ENCODE results near the gene CEP120.
A peak's percentile ranks its signal among the peaks of the same experiment; 100 is the strongest.
"Not testable (repeated sequence)": the region's sequence is repeated elsewhere in the genome, so short reads cannot be mapped to it uniquely, and the experiment has no call there.

CEP120 gene

DNA sequence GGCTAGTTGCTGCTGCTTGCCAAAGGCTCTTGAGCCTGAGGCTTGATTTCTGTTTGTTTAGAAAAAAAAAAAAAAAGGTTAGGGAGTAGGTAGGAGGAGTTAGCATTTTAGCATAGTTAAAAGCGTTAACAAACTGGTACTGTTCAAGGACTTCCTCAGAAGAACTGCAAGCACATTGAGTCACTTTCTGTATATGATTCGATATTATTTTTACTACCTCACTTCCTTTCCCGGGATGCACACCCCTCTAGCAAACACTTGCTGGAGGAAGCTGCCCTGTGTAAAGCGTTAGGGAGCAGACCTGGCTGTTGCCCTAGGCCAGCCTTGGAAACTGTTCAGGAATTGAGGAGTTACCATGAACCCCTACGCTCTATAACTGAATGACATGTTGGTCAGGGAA lies 15.7 kb upstream of the CEP120 start:
- Histone ChIP-seq H3K9me3 (ENCODE audit: control insufficient read depth, low read length) (no peaks in the 10 kb centered on the region), H3K4me3 (ENCODE audit: extremely low read depth, insufficient read depth, low read length, poor library complexity, severe bottlenecking) (no peak overlapping the region), H3K4me1 (ENCODE audit: control insufficient read depth, insufficient read depth, low read length, poor library complexity, severe bottlenecking) (peaks cover 4% of the 10 kb centered on the region), H3K36me3 (ENCODE audit: control insufficient read depth, insufficient read depth, low read length) (no peaks in the 10 kb centered on the region), H3K27ac (ENCODE audit: low read depth, low read length, severe bottlenecking) (no peak overlapping the region)
- 100% methylated on average over 2 to 4 of the region's 5 CpGs for WGBS, 2 experiments (ENCODE audit: insufficient coverage in 2 of 2)

DNA sequence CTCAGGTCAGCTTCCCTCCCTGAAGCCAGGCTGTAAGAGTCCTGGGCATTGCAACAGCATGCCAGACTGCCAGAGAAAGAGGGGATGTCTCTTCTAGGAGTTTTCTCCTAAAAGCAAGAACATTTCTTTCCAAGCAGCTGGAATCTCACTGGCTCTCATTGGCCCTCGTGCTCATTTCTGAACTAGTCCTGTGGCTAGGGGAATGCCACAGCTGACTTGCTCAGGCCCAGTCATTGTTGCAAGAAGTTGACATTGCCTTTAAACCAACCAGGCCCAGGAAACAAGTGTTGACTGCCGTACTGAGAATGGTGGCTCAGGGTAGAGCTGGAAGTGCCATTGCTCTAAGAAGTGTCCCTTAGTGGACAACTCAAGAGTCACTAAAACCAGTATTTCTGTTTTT lies 15.0 kb upstream of the CEP120 start:
- H3K4me3 ChIP-seq (ENCODE audit: extremely low read depth, insufficient read depth, low read length, poor library complexity, severe bottlenecking) = no peak overlapping the region
- WGBS, 2 experiments (ENCODE audit: insufficient coverage in 2 of 2) = 83 to 92% methylated on average over 2 of the region's 2 CpGs
- peaks cover 4% of the 10 kb centered on the region for H3K4me1 ChIP-seq (ENCODE audit: control insufficient read depth, insufficient read depth, low read length, poor library complexity, severe bottlenecking)
- no peaks in the 10 kb centered on the region for H3K36me3 ChIP-seq (ENCODE audit: control insufficient read depth, insufficient read depth, low read length)
- no peaks in the 10 kb centered on the region for H3K9me3 ChIP-seq (ENCODE audit: control insufficient read depth, low read length)
- H3K27ac ChIP-seq (ENCODE audit: low read depth, low read length, severe bottlenecking) = no peak overlapping the region

DNA sequence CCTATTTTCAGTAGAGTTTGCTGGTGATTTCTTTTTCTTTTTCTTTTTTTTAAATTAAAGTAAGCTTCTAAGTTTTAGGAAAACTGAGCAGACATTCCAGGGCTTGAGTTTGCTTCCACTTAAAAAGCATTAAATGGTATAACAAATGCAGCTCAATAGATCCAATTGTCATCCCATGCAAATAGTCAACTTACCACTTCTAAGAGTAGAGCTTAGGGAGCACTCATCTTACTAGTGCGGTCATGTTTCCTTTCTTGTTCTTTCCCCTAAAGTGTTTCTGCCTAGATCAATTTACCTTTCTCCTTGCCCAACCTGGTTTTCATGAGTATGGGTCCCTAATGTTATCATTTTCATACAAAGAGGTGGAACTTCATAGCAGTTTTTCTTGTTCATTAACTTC lies 13.0 kb upstream of the CEP120 start:
- Histone ChIP-seq H3K27ac (ENCODE audit: low read depth, low read length, severe bottlenecking) (no peak overlapping the region), H3K36me3 (ENCODE audit: control insufficient read depth, insufficient read depth, low read length) (no peaks in the 10 kb centered on the region), H3K4me3 (ENCODE audit: extremely low read depth, insufficient read depth, low read length, poor library complexity, severe bottlenecking) (no peak overlapping the region), H3K4me1 (ENCODE audit: control insufficient read depth, insufficient read depth, low read length, poor library complexity, severe bottlenecking) (peaks cover 4% of the 10 kb centered on the region), H3K9me3 (ENCODE audit: control insufficient read depth, low read length) (no peaks in the 10 kb centered on the region)
- 56% methylated on average over 1 of the region's 1 CpG; no CpG with 5 or more reads in 1 of the 2 experiments for WGBS, 2 experiments (ENCODE audit: insufficient coverage in 2 of 2)

DNA sequence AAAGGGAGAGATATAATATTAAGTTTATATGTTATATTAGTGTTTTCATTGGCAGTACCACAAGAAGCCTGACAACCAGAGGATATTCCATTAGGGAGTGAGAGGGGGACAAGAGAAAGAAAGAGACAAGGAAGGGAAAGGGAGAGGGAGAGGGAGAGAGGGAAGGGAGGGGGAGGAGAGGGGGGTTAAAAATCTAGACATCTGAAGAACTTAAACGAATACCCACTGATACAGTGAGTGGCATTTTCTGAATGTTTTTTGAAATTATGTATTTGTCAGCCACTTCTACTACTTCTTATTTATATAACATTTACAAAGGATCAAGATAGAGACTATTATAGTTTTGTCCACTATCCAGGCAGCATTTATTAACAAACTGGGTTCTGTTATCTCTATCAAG lies 11.6 kb upstream of the CEP120 start:
- H3K4me3 ChIP-seq (ENCODE audit: extremely low read depth, insufficient read depth, low read length, poor library complexity, severe bottlenecking) = no peak overlapping the region
- no CpG with 5 or more reads among the region's 1 CpG for WGBS, 2 experiments (ENCODE audit: insufficient coverage in 2 of 2)
- H3K9me3 ChIP-seq (ENCODE audit: control insufficient read depth, low read length) = no peaks in the 10 kb centered on the region
- no peaks in the 10 kb centered on the region for H3K36me3 ChIP-seq (ENCODE audit: control insufficient read depth, insufficient read depth, low read length)
- no peak overlapping the region for H3K27ac ChIP-seq (ENCODE audit: low read depth, low read length, severe bottlenecking)
- peaks cover 7% of the 10 kb centered on the region for H3K4me1 ChIP-seq (ENCODE audit: control insufficient read depth, insufficient read depth, low read length, poor library complexity, severe bottlenecking)

DNA sequence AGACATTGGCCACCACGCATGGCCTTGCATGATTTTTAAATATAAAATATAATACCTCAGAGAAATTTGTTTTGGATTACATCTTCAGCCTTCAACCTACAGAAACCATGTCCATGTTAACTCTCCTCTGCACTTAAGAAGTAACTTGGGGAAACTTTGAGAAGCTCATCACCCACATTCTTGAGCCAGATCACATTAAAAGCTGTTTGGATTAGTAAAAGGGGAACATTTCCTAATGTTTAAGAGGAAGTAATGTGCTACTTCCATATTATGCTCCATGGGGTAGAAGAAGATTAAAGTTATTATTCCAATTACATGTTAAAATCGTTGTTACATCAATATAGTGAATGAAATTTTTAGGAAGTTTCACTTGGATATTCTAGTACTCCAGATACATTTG lies 10.4 kb upstream of the CEP120 start:
- Histone ChIP-seq H3K36me3 (ENCODE audit: control insufficient read depth, insufficient read depth, low read length) (no peaks in the 10 kb centered on the region), H3K4me3 (ENCODE audit: extremely low read depth, insufficient read depth, low read length, poor library complexity, severe bottlenecking) (no peak overlapping the region), H3K4me1 (ENCODE audit: control insufficient read depth, insufficient read depth, low read length, poor library complexity, severe bottlenecking) (peaks cover 7% of the 10 kb centered on the region), H3K27ac (ENCODE audit: low read depth, low read length, severe bottlenecking) (no peak overlapping the region), H3K9me3 (ENCODE audit: control insufficient read depth, low read length) (no peaks in the 10 kb centered on the region)
- WGBS, 2 experiments (ENCODE audit: insufficient coverage in 2 of 2) = no CpG with 5 or more reads among the region's 2 CpGs

DNA sequence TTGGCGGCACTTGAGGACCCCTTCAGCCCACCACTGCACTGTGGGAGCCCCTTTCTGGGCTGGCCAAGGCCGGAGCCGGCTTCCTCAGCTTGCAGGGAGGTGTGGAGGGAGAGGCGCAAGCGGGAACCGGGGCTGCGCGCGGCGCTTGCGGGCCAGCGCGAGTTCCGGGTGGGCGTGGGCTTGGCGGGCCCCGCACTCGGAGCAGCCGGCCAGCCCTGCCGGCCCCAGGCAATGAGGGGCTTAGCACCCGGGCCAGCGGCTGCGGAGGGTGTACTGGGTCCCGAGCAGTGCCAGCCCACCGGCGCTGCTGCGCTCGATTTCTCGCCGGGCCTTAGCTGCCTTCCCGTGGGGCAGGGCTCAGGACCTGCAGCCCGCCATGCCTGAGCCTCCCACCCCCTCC lies 7.2 kb upstream of the CEP120 start:
- 95 to 97% methylated on average over 14 to 24 of the region's 32 CpGs for WGBS, 2 experiments (ENCODE audit: insufficient coverage in 2 of 2)
- not testable (repeated sequence) for H3K4me3 ChIP-seq (ENCODE audit: extremely low read depth, insufficient read depth, low read length, poor library complexity, severe bottlenecking); H3K9me3 ChIP-seq (ENCODE audit: control insufficient read depth, low read length); H3K36me3 ChIP-seq (ENCODE audit: control insufficient read depth, insufficient read depth, low read length); H3K4me1 ChIP-seq (ENCODE audit: control insufficient read depth, insufficient read depth, low read length, poor library complexity, severe bottlenecking)
- peak overlapping the region; percentile 6 for H3K27ac ChIP-seq (ENCODE audit: low read depth, low read length, severe bottlenecking)

DNA sequence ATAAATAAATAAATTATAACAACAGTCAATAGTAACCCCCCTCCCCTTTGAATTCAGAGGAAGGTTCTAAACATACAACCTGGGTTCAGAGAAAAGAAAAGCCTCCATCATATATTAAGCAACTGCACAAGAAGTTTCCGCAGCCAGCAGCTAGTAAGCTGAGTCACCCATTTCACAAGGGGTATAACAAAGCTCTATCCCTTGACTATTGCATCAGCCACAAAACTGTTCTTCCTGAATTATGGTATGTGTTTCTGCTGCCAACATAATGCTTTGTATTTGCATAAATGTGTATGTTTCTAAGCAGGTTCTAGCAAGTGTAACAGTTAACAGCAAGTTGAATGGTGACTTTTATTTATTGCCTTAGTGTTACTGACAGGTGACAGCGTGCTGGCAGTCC lies 6.8 kb upstream of the CEP120 start:
- Histone ChIP-seq H3K9me3 (ENCODE audit: control insufficient read depth, low read length) (no peaks in the 10 kb centered on the region), H3K36me3 (ENCODE audit: control insufficient read depth, insufficient read depth, low read length) (no peaks in the 10 kb centered on the region), H3K4me3 (ENCODE audit: extremely low read depth, insufficient read depth, low read length, poor library complexity, severe bottlenecking) (no peak overlapping the region), H3K4me1 (ENCODE audit: control insufficient read depth, insufficient read depth, low read length, poor library complexity, severe bottlenecking) (peaks cover 4% of the 10 kb centered on the region), H3K27ac (ENCODE audit: low read depth, low read length, severe bottlenecking) (peak overlapping the region; percentile 6)
- 91 to 100% methylated on average over 1 of the region's 2 CpGs for WGBS, 2 experiments (ENCODE audit: insufficient coverage in 2 of 2)

DNA sequence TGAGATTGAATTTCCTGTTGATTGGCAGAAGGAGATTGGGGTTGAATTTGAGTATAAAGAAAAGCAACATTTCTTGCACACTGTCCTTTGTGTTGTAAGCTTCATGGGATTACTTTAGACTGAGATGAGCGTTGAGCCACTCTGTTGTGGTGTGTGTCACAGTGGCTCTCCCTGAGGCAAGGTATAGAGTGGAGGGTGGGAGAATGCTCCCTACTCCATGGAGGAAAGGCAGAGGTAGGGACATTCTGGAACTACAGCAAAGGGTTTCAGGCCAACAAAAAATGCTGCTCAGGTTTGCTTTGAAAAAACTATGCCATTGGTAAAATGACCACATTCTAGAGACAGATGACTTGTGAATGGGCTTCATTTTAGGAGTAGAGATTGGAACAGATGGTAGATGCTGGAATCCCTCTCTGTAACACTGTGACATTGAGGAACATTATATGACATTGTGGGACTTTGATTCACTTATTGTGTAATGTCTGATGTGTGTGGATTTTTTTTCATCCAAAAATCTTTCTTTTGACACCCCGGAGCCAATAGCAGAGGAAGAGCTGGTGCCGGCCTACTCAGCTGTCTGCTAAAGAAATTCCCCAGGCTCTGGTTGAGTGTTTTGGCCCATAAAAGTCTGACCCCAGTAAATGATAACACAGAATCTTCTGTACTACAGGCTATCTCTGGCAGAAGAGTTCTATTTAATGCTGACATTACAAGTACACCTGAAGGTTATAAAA lies 6.2 kb upstream of the CEP120 start:
- Histone ChIP-seq H3K27ac (ENCODE audit: low read depth, low read length, severe bottlenecking) (peak overlapping the region; percentile 6), H3K4me3 (ENCODE audit: extremely low read depth, insufficient read depth, low read length, poor library complexity, severe bottlenecking) (no peak overlapping the region), H3K36me3 (ENCODE audit: control insufficient read depth, insufficient read depth, low read length) (no peaks in the 10 kb centered on the region), H3K4me1 (ENCODE audit: control insufficient read depth, insufficient read depth, low read length, poor library complexity, severe bottlenecking) (peaks cover 4% of the 10 kb centered on the region), H3K9me3 (ENCODE audit: control insufficient read depth, low read length) (no peaks in the 10 kb centered on the region)
- 90 to 100% methylated on average over 1 to 3 of the region's 3 CpGs for WGBS, 2 experiments (ENCODE audit: insufficient coverage in 2 of 2)

DNA sequence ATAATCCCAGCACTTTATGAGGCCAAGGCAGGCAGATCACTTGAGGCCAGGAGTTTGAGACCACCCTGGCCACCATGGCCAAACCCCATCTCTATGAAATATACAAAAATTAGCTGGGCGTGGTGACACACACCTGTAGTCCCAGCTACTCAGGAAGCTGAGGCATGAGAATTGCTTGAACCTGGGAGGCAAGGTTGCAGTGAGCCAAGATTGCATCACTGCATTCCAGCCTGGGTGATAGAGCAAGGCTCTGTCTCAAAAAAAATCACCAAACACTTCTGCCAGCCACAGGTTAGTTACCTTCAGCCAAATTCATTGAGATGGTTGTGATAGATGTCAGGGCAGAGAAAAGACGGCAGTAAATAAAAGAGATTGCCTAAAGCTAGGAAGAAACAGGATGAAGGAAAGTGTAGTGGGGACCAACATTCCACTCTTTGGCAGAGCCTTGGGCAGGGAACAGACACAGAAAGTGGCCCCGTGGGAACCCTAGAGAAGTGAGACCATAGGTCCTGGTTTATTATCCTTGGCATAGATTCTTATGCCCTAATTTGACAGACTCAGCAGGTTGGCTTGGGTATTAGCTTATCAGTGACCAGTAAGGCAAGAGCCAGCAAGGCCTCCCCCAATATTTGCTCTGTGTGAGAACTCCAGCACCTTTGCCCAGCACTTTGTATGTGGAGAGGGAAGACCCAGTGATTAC lies 5.5 kb upstream of the CEP120 start:
- Histone ChIP-seq H3K9me3 (ENCODE audit: control insufficient read depth, low read length) (no peaks in the 10 kb centered on the region), H3K27ac (ENCODE audit: low read depth, low read length, severe bottlenecking) (no peak overlapping the region), H3K4me1 (ENCODE audit: control insufficient read depth, insufficient read depth, low read length, poor library complexity, severe bottlenecking) (peaks cover 4% of the 10 kb centered on the region), H3K36me3 (ENCODE audit: control insufficient read depth, insufficient read depth, low read length) (no peaks in the 10 kb centered on the region), H3K4me3 (ENCODE audit: extremely low read depth, insufficient read depth, low read length, poor library complexity, severe bottlenecking) (no peak overlapping the region)
- WGBS, 2 experiments (ENCODE audit: insufficient coverage in 2 of 2) = 74 to 86% methylated on average over 2 of the region's 3 CpGs

DNA sequence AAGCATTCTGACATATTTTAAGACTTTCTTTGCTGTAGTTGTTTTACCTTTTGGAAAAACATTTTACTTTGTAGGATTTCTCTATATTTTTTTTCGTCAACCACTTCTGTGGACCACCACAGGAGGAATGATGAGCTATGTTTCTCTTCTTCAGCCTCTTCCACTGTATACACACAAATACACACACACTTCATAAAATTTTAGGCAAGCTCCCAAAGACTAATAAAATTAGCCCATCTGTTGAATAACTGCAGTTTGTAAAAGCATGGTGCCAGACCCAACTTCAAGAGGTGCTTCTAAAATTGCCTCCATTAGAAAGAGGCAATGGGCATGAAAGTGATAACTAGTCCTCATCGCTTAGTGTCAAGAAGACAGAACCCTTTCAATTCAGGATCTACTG lies 4.1 kb upstream of the CEP120 start:
- Histone ChIP-seq H3K4me3 (ENCODE audit: extremely low read depth, insufficient read depth, low read length, poor library complexity, severe bottlenecking) (no peak overlapping the region), H3K9me3 (ENCODE audit: control insufficient read depth, low read length) (no peaks in the 10 kb centered on the region), H3K27ac (ENCODE audit: low read depth, low read length, severe bottlenecking) (no peak overlapping the region), H3K4me1 (ENCODE audit: control insufficient read depth, insufficient read depth, low read length, poor library complexity, severe bottlenecking) (peaks cover 4% of the 10 kb centered on the region), H3K36me3 (ENCODE audit: control insufficient read depth, insufficient read depth, low read length) (no peaks in the 10 kb centered on the region)
- 100% methylated on average over 1 of the region's 2 CpGs; no CpG with 5 or more reads in 1 of the 2 experiments for WGBS, 2 experiments (ENCODE audit: insufficient coverage in 2 of 2)

DNA sequence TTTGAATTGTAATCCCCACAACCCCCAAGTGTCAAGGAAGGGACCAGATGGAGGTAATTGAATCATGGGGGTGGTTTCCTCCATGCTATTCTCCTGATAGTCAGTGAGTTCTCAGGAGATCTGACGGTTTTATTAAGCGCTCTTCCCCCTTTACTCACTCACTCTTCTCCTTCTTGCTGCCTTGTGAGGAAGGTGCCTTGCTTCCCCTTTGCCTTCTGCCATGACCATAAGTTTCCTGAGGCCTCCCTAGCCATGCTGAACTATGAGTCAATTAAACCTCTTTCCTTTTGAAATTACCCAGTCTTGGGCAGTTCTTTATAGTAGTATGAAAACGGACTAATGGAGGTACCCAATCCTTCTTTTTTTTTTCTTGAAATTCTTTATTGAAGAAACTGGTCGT lies 2.2 kb upstream of the CEP120 start:
- H3K36me3 ChIP-seq (ENCODE audit: control insufficient read depth, insufficient read depth, low read length) = no peaks in the 10 kb centered on the region
- H3K9me3 ChIP-seq (ENCODE audit: control insufficient read depth, low read length) = no peaks in the 10 kb centered on the region
- WGBS, 2 experiments (ENCODE audit: insufficient coverage in 2 of 2) = no CpG with 5 or more reads among the region's 4 CpGs
- no peak overlapping the region for H3K27ac ChIP-seq (ENCODE audit: low read depth, low read length, severe bottlenecking)
- peaks cover 4% of the 10 kb centered on the region for H3K4me1 ChIP-seq (ENCODE audit: control insufficient read depth, insufficient read depth, low read length, poor library complexity, severe bottlenecking)
- H3K4me3 ChIP-seq (ENCODE audit: extremely low read depth, insufficient read depth, low read length, poor library complexity, severe bottlenecking) = no peak overlapping the region

Measured in mesodermal cell (in vitro differentiated cells).